Right kidney (tissue), 1 donor: ENCODE measurements around the gene TSPAN5.

Experiments
- DNase-seq: peaks from one replicate; pipeline ENCODE4 v3.0.0-alpha.2; 2016

Gene TSPAN5

GRCh38 chr4:98619180-98619579 lies 39.2 kb downstream of the TSPAN5 start:
- DNase-seq = no peak

DNA sequence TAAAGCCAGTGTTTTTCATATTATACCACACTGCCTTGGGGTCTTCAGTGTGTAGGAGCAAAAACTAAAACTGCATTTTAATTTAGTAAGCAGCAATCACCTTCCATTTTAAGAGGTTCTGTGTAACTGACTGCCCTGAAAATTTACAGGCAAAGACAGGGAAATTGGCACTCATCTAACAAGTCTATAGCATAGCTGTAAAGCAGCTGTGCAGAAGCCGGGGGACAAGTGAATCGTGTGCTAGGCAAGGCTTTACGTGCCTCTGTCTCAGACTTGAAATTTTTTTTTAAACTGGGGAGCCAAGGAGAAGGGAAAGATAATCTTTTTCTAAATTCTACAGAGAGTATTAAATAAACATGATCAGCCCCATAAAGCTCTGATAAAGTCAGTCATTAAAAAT lies 39.7 kb downstream of the TSPAN5 start:
- no peak for DNase-seq

DNA sequence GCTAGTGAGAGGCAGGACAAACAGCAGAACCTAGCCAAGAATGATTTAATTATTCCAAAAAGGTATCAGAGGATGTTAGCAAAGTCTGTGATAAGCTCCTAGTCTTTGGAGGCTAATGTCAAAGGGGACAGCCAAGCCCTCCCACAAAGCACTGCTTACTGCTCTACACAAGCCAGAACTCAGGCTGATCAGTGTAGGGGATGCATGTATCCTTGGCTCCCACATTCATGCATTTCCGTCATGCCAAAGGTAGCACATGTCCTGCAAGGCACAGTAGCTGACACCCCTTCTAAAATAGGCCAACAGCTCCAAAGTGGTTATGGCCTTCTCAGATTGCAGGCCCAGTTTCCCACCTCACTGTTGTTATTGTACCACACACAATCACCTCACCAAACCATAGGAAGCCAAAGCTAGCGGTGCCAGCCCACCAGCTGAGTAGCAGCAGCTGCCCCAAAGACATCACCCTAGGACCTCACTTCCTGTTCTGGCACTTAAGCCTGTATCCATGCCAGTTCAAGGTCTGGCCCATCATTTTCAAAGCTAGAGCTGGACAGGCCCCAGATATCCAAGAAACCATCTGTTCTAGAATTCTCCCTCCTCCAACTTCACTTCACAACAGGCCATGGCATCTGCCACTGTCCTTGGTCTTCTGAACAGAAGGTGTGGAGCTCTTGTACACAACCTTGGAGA lies 40.9 kb downstream of the TSPAN5 start:
- no peak for DNase-seq

DNA sequence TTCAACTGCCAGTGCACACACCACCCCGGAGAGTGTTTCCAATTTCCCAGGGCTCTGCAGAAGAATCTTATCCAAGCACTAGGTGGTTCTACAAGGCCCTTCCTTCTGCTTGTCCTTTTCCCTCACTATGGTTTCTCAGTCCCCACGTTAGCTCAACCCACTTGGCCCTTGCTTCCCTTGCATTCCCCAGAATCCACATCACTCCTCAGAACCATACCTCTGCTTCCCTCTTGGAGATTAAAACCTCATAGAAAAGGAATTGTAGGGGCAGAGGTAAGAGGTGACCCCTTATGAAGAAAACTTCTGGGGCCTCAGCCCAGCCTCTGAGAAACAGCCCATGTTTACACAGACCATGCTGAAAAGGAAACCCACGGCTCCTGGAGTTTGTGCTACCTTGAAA lies 42.4 kb downstream of the TSPAN5 start:
- no peak for DNase-seq

DNA sequence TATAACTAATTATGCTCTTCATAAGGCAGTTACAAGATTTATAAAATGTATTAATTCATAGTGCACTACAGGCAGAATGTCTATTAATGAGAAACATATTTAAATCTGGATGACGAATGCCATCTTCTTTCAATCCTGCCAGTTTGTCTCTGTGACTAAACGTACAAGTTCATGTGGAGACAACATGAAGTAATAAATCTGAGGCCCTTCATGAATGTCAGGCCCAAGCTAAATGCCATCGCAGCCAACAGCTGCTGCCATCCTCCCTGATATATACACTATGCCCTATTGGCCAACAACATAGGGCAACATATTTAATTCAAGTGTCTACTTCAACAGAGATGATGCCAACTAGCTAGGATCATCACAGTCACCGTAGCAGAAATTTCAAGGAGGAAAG lies 43.7 kb downstream of the TSPAN5 start:
- no peak for DNase-seq

- no peak for DNase-seq
These were observed 44.3 kb downstream of the TSPAN5 start for GRCh38 chr4:98614094-98614493.

DNA sequence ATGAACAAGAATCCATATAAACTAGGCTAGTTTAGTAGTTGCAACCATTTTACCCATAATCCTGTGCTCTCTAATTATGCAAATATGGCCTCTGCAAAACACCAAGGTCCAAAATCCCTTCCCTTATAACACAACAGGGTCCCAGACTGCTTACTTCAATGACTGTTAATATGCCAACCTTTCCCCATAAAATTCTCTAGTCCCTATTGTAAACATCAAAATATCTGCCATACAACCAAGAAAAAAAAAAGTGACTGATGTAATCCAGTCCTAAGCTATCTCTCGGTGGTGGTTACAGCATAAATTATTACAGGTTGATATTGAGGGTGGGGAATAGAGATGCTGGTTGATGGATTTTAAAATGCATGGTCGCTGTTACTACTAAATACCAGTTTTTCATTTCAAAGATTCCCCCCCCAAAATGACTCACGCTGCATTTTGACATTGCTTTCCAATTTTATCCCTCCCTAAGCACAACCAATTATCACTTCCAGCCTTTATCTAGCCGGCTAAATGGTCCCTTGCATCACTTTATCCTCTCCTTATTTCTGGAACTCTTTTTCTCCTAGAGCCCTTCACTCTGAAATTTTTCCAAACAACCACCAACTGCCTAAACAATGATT lies 44.8 kb downstream of the TSPAN5 start:
- no peak for DNase-seq

DNA sequence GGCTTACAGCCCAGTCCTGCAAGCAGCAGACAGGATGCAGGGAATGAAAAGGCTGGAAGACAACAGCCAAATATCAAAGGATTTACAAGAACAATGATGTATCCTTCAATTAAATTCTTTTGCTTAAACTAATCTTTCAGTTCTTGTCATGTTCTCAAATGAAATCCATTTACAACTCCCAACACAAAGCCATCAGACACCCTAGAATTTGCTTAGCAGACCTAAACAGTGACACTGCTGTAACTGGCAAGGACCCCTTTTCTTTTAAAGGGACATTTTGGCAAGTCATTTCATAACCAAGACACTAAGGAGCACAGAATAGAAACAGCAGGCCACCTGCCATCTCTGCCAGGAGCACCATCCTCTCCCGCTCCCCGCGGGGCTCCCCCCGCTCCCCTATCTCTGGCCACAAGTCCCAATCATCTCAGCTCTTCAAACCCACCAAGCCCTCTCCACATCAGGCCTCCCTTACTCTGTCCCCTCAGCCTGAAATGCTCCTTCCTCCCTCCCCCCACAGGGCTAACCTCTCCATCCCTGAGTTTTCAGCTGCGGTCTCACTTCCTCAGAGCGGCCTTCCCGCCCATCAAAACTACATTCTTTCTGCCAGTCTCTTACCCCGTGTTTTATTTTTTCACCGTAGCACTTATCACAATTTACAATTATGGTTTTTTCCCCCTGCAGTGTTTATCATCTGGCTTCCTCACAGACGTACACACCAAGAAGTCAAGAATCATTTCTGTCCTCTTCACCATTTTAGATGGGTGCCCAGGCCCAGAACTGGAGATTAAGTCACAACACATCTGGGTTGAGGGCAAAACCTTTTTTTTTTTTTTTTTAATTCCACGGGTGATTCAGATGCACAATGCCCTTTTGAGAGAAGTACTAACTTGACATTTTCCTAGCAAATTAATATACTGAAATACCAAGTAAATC lies 45.8 kb downstream of the TSPAN5 start:
- no peak for DNase-seq

GRCh38 chr4:98611677-98612317 lies 46.6 kb downstream of the TSPAN5 start:
- DNase-seq = no peak

GRCh38 chr4:98610926-98611676 lies 47.3 kb downstream of the TSPAN5 start:
- no peak for DNase-seq

- no peak for DNase-seq
These were observed 48.0 kb downstream of the TSPAN5 start for GRCh38 chr4:98610431-98610830.

GRCh38 chr4:98609934-98610333 lies 48.5 kb downstream of the TSPAN5 start:
- DNase-seq = no peak

GRCh38 chr4:98608356-98608755 lies 50.1 kb downstream of the TSPAN5 start:
- DNase-seq = no peak

- DNase-seq = no peak
These were observed 51.5 kb downstream of the TSPAN5 start for GRCh38 chr4:98606894-98607293.

- DNase-seq = no peak
These were observed 53.2 kb downstream of the TSPAN5 start for GRCh38 chr4:98605216-98605615.

GRCh38 chr4:98604723-98605122 lies 53.7 kb downstream of the TSPAN5 start:
- DNase-seq = no peak

- no peak for DNase-seq
These were observed 54.5 kb downstream of the TSPAN5 start for GRCh38 chr4:98603683-98604521.

- DNase-seq = no peak
These were observed 56.1 kb downstream of the TSPAN5 start for GRCh38 chr4:98602270-98602669.

- DNase-seq = no peak
These were observed 56.7 kb downstream of the TSPAN5 start for GRCh38 chr4:98601708-98602107.

- no peak for DNase-seq
These were observed 58.7 kb downstream of the TSPAN5 start for GRCh38 chr4:98599617-98600205.

- no peak for DNase-seq
These were observed 71.5 kb downstream of the TSPAN5 start for GRCh38 chr4:98586962-98587354.
